Right lobe of liver (tissue), 4 donors: ENCODE data around the gene RNF214.

ENCODE experiments used
- CTCF ChIP-seq, 4 donors: fragments of 200-600 bp in 3 of 4; fragments of 450-650 bp in 1 of 4; IDR thresholded peaks; one replicate each; pipeline versions ENCODE4 v1.5.1 to v1.8.0; 2016 to 2022; ENCODE audit warnings: antibody characterized with exemption in 4 of 4, mild to moderate bottlenecking in 2 of 4
- POLR2A ChIP-seq: fragments of 450-650 bp; IDR thresholded peaks from one replicate; pipeline ENCODE4 v1.6.1; 2017; ENCODE audit warnings: antibody characterized with exemption, mild to moderate bottlenecking
- donor health status: DM: no; HTN: no; CAD: no.
- donor health status: DM: no; HTN: no; CAD: no.
- donor health status: DM: no; HTN: yes; CAD: no.

GRCh38 chr11:117202386-117203068 lies 29.9 kb upstream of the RNF214 start:
- TF ChIP-seq CTCF (IDR thresholded peaks at IDR 0.05): no peak
- no peak for TF ChIP-seq POLR2A
